Retinal pigment epithelial cell (primary cell): ENCODE results near the gene RO60.

Experiments used
- DNase-seq: peaks from one replicate; pipeline ENCODE4 v3.0.0-alpha.2; 2010; ENCODE audit warnings: low read depth
- H3K4me3 ChIP-seq: 2 replicates; pipeline ENCODE4 v1.5.1; 2011; ENCODE audit warnings: mild to moderate bottlenecking, low read length, control low read depth, moderate library complexity
- TF ChIP-seq, protein P1 (sequence below): conservative IDR thresholded peaks from 2 replicates; pipeline ENCODE4 v1.5.1; 2011; ENCODE audit warnings: low read depth, low read length, control low read depth, inconsistent platforms

RO60 gene

DNA sequence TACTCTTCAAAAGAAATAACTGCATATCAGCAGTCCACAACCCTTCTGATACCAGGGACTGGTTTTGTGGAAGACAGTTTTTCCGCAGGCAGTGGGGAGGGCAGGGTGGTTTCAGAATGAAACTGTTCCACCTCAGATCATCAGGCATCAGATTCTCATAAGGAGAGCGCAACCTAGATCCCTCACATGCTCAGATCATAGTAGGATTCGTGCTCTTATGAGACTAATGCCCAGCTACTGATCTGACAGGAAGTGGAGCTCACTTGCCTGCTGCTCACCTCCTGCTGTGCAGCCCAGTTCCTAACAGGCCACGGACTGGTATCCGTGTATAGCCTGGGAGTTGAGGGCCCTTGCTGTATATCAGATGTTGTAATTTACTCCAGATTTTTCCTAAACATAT lies 11.5 kb downstream of the RO60 start:
- no peak overlapping the region for H3K4me3 ChIP-seq
- DNase-seq, result no peak
- TF ChIP-seq, protein P1, sequence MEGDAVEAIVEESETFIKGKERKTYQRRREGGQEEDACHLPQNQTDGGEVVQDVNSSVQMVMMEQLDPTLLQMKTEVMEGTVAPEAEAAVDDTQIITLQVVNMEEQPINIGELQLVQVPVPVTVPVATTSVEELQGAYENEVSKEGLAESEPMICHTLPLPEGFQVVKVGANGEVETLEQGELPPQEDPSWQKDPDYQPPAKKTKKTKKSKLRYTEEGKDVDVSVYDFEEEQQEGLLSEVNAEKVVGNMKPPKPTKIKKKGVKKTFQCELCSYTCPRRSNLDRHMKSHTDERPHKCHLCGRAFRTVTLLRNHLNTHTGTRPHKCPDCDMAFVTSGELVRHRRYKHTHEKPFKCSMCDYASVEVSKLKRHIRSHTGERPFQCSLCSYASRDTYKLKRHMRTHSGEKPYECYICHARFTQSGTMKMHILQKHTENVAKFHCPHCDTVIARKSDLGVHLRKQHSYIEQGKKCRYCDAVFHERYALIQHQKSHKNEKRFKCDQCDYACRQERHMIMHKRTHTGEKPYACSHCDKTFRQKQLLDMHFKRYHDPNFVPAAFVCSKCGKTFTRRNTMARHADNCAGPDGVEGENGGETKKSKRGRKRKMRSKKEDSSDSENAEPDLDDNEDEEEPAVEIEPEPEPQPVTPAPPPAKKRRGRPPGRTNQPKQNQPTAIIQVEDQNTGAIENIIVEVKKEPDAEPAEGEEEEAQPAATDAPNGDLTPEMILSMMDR, result no peak

DNA sequence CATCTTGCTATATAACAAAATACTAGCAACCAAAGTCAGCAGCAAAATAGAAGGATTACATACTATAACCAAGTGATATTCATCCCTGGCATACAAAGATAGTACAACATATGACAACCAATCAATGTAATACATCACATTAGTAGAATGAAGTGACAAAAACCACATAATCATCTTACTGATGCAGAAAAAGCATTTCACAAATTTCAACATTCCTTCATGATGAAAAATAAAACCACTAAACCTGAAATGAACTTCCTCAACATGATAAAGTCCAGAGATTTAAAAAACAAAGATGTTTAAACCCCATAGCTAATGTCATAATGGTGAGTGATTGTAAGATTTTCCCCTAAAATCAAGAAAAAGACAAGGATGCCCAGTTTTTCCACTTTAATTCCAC lies 18.6 kb downstream of the RO60 start:
- TF ChIP-seq, protein P1, result no peak
- DNase-seq, result no peak
- H3K4me3 ChIP-seq, result no peak overlapping the region

DNA sequence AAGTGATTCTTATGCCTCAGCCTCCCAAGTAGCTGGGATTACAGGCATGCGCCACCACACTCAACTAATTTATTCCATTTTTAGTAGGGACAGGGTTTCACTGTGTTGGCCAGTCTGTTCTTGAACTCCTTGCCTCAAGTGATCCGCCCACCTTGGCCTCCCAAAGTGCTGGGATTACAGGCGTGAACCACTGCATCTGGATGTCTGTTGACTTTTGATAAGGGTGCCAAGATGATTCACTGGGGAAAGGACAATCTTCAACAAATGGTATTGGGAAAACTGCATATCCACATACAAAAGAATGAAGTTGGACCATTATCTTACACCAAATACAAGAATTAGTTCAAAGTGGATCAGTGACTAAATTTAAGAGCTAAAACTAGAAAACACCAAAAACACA lies 19.8 kb downstream of the RO60 start:
- H3K4me3 ChIP-seq, result no peak overlapping the region
- TF ChIP-seq, protein P1, result no peak
- DNase-seq, result no peak

DNA sequence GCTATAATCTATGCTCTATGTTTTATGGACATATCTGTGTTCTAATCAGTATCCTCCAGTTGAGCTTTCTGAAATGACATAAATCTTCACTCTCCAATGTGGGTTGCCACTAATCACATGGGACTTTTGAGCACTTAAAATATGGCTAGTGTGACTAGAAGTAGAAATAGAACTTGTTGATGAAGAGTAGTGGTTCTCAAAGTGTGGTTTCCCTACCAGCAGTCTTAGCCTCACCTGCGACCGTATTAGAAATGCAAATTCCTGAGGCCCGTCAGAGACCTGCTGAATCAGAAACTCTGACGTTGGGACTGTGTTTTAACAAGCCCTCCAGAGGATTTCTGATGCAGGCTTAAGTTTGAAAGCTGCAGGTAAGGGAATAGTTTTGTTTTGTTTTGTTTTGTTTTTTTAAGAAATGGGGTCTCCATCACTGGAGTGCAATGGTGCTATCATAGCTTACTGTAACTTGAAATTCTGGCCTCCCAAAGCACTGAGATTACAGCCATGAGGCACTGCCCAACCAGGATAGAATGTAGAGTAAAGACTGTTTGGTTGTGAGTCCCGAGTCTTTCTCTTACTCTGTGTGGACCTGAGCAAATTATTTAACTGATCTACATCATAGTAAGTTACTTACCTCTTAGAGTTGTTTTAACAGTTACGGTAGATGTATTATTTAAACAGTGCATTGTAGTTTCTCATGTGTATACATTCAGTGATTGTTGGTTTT lies 24.1 kb downstream of the RO60 start:
- no peak for DNase-seq
- TF ChIP-seq, protein P1, result no peak
- H3K4me3 ChIP-seq, result no peak overlapping the region

DNA sequence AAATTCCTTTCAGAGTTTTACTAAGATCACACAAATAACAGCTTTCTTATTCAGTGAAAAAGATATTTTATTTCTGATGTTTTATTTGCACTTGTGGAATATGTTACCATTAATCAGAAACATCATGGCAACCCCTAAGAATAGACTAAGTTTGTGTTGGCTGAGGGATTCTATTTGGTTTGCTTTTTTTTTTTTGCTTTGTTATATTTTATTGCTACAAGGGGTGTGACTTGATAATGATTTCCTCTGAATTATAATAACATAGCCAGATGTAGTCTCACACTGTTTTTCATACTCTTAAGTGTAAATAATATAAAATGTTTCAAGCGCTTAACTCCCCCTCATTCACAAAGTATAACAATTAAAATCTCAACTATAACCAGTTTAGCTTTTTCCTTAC lies 25.9 kb downstream of the RO60 start:
- DNase-seq, result no peak

DNA sequence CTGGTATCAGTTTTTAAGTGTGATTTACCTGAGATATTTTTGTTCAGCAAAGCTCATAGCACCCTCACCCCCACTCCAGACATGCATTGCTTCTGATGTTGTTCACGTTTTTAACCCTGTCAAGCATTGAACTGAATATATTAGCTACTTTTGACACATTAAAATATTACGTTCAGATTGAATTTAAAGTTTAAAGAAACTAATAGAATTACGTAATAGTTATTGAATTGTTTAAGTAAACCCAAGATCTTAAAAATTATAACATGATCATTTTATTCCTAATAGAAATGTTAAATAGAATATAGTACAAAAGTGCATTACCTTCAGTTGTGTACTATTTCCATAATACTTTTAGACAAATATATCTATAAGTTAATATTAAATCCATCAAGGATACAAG lies 26.9 kb downstream of the RO60 start:
- TF ChIP-seq, protein P1, result no peak
- H3K4me3 ChIP-seq, result no peak overlapping the region
- DNase-seq, result no peak

More for the DNA sequence above, 25.9 kb downstream of the RO60 start:
- no peak overlapping the region for H3K4me3 ChIP-seq
- TF ChIP-seq, protein P1, result no peak

DNA sequence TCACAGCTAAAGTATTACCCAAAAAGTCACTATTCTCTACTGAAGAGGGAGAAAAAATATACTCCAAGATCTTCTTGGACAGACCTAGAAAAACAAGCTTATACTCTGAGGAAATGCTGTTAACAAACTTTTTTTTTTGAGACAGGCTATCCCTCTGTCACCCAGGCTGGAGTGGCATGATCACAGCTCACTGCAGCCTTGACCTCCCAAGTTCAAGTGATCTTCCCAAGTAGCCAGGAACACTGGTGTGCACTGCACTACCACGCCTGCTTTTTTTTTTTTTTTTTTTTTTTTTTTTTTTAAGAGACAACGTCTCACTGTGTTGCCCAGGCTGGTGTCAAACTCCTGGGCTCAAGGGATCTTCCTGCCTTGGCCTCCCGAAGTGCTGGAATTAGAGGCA lies 28.5 kb downstream of the RO60 start:
- TF ChIP-seq, protein P1, result no peak
- DNase-seq, result no peak
- H3K4me3 ChIP-seq, result no peak overlapping the region
